Fibroblast of skin of abdomen (primary cell): ENCODE data around the gene PCDHB15.

Experiments used
- DNase-seq: peaks from one replicate; pipeline ENCODE4 v3.0.0-alpha.2; 2013

Gene PCDHB15

GRCh38 chr5:141250576-141250975 is 5.4 kb downstream of the PCDHB15 start:
- no peak for DNase-seq

GRCh38 chr5:141258464-141258863 is 13.3 kb downstream of the PCDHB15 start:
- DNase-seq, result no peak

- DNase-seq, result no peak
Observed at GRCh38 chr5:141258948-141259347, 13.8 kb downstream of the PCDHB15 start.

- DNase-seq, result no peak
Observed at GRCh38 chr5:141260458-141261237, 15.5 kb downstream of the PCDHB15 start.

GRCh38 chr5:141261238-141261546 is 16.0 kb downstream of the PCDHB15 start:
- DNase-seq, result no peak

- no peak for DNase-seq
Observed at GRCh38 chr5:141269195-141269594, 24.0 kb downstream of the PCDHB15 start.

- no peak for DNase-seq
Observed at GRCh38 chr5:141272906-141273305, 27.7 kb downstream of the PCDHB15 start.

- DNase-seq, result no peak
Observed at GRCh38 chr5:141298376-141298775, 53.2 kb downstream of the PCDHB15 start.
